Stimulated activated CD8-positive, alpha-beta memory T cell treated with anti-CD3 and anti-CD28 coated beads, Interleukin-15, amount 100 ng/mL, for 48 hours (primary cell): ENCODE results near the gene EMID1.

Experiments used
- DNase-seq, 2 donors: peaks; one replicate each; pipeline ENCODE4 v3.0.0-alpha.2; 2020; ENCODE audit warnings: low read depth in 2 of 2

The EMID1 gene

DNA sequence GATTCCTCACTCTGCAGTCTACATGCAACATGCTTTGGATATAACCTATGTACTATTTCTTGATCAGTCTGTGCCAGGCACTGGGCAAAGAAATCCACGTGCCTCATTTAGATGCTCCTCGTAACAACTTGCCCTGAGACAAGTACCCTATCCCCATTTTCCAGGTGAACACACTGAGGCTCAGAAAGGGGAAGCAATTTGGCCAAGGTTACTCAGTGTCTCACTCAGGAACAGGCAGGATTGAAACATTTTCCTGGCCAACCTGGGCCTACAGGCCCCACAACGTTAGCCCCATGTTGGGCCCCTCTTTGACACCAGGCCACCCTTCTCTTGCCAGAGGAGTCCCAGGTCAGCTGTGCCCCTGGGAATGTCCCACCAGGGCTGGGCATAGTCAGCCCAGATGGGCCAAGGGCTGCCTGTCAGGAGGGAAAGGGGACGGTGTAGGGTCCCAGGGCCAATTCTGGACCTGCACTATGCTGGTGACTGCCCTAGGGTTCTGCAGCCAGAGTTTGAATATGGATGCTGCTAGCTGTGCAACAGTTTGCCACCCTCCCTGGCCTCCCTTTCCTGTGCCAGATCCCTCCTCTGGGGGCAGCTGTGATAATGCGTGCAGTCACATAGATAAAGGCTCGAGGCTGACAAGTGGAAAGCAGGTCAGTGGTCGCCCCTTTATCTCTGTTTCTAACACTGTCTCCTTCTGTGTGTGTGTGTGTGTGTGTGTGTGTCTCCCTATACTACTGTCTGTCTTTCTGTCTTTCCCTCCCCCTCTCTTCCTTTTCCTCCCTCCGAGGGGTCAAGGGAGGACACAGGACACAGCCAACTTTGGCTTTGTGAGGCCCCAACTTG, 10.4 kb upstream of the EMID1 start:
- no peak for DNase-seq

DNA sequence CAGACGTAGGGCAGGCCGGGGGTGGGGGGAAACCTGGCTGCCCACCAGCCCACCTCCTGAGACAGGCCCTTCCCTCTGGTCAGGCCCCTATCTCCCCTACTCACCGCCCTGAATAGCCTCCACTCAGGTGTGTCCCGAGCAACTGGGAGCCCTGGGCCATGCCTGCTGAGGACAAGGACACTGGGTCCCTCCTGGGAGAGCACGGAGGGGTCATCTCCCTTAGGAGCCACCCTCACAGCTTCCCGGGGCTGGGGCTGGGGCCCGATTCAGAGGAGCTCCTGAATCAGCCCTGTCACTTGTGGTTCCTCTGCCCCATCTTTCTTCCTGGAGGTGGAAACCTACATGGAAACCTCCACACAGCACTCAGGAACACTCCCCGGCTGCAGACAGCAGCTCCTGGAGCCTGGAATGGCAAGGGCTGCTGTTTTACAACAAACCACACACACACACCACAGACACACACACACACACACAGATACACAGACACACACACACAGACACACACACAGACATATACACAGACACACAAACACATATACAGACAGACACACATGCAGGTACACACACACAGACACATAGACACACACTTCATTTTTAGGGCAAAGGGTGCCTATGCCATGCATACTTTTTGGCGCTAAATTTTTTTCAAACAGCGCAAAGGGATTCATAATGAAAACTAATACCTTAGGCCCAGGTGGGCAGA, 9.6 kb upstream of the EMID1 start:
- no peak for DNase-seq

DNA sequence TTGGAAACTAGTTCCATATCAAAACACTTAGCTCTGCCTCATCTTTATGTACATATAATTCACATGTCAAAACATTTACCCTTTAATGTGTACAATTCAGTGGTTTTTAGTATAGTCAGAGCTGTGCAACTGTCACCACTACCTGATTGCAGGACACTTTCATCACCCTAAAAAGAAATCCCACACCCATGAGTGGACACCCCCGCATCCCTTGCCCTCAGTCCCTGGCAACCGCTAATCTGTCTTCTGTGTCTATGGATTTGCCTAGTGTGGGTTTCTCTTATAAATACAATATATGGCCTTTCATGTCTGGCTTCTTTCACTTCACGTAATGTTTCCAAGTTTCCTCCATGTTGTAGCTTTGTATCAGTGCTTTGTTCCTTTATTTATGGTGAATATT, 8.6 kb upstream of the EMID1 start:
- DNase-seq = no peak

DNA sequence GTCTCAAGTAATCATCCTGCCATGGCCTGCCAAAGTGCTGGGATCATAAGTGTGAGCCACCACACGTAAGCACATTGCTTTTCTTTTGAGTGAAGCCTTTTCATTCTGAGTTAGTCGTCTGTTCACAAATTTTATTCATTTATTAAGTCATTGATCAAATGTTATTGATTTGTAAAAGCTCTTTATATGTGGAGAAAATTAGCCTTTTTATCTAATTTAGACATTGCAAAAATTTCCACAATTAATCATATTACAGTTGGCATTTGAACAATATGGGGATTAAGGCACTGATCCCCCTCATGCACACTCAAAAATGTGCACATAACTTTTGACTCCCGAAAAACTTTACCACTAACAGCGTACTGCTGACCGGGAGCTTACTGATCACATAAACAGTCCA, 7.5 kb upstream of the EMID1 start:
- no peak for DNase-seq

DNA sequence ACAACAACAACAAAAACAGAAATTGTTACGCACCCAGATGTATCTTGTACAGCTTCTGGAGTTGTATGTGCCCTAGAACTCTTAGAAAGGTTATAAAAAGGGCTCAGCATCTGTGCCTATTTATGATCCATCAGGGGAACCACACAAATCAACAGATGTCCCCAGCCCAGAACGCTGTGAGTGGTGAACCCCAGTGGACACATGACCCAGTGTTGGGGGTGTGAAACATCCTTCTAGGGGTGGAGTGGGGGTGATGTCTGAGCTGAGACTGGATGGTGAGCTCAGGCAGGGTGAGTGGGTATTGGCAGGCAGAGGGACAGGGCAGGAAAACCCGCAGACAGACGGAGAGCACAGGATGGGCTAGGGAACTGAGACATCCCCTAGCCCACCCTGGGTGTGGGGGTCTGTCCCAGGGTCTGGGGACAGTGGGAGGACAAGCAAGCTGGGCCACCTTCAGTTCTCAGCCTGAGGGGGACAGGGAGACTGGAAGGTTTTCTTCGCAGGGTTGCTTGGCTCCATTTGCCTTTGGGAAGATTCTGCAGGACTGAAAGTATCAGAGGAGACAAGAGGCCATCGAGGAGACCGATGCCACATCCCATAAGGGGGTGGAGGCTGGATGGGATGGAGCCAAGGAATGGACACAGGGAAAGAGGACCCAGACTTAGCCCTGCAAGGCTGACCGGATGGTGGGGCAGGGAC, 5.8 kb upstream of the EMID1 start:
- DNase-seq = no peak

DNA sequence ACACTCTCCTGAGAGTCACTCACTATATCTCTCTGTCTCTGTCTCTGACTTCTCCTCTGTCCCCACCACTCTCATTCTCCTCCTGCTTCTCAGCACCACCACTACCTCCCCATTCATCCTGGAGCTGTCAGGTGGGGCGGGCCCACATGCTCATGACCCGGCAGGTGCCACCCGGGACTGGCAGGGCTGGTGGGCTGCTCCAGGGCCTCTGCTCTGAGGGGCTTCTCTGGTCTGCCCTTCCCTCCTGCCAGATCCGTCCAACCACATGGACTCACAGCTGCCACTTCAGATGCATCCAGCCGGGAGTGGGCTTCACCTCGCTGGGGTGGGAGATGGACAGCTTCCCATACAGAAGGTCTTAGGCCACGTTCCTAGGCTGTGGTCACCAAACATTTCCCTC, 4.8 kb upstream of the EMID1 start:
- DNase-seq = no peak

DNA sequence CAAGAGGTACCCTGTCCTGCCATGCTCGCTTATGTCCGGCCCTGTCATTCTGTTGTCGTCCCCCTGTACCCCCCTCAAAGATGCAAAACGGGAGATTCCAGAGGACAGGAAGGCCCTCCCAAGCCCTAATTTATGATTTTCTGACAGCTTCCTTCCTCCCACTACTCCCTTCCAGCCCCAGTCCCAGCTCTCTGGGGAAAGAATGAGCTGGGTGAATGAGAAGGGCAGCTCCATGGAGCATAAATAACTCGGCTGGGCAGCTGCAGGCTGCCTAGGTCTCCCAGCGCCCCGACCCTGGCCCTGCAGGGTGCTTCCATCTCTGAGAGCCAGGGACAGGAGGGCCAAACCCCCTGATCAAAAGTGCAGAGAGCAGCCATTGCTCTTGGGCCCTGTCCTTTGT, 3.9 kb upstream of the EMID1 start:
- no peak for DNase-seq

DNA sequence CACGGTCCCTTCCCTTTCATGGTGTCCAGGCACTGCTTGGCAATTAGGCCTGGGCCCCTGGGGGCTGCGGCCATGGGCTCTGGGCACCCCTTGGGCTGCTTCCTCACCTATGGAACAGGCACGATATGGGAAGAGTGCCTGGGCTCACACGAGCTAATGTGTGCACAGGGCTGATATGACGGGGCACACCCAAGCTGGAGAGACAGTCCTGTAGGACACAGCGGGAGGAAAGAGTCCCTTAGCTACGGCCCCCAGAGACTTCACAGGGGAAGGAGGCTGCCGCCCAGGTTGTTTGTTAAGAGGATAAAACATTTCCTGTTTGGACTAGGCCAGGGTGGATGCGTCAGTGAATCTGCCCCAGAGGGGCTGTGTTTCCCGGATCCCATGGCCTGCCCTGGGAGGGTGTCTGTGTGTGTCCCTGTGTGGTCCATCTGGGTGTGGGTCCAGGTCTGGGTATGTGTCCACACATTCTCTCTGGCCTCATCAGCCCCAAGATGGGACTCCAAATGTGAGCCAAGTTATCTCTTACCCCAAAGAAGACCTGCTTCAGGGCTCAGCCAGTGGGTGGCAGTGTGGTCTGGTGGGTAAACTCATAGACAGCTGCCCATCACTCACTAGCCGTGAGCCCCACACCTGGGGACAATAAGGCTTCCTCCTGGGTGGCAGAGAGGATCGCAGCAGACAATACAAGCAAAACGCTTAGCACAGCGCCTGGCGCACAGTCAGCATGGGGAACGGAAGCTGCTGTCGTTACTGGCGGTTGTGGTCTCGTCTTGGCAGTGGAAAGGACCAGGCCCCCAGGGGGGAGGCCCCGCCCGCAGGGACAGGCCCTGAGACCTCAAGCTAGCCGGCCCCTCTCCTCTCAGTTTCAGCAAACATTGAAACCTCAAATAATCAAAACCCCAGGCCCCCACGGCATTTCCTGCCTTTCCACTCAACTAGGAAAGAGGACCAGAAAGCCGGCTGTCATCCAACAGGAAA, 3.2 kb upstream of the EMID1 start:
- DNase-seq = peak; percentile 64 to 79

DNA sequence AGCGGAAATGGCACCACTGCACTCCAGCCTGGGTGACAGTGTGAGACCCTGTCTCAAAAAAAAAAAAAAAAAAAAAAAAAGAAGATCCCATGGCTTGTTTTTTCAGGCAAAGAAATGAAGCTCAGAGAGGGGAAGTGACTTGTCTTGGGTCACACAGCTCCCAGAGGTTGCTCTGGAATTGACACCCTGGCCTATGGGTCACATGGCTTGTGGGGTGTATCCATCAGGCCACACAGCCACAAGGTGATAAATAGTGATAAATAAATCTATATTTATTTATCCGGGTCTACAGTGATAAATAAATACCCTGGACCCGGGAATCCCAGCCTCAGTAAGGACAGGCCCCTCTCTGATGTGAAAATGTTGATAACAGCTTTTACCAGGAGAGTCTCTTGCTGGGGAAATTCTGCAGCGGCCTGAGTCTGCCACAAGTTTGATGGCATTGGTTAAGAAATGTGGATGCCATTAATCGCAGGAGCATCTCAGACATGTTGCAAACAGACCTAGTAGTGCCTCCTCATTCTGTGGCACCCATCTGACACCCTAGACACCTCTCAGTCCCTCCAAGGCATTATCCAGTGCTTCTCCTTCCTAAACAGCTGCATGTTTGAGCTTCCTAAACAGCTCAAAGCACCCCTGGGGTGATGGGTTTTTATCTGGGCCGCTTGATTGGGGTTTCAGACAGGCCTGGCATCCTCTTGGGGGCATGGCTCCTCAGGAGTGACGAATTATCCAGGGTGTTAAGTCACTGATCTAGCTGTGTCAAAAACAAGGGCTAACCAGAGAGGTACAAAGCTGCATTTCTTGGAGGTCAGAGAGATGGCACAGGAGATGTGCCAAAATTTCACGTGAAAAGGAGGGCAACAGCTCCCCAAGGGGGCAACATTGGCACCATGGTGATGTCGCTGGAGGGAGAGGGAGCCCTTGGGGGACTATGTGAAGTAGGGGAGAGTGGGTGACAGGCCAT, 1.9 kb upstream of the EMID1 start:
- DNase-seq = no peak

DNA sequence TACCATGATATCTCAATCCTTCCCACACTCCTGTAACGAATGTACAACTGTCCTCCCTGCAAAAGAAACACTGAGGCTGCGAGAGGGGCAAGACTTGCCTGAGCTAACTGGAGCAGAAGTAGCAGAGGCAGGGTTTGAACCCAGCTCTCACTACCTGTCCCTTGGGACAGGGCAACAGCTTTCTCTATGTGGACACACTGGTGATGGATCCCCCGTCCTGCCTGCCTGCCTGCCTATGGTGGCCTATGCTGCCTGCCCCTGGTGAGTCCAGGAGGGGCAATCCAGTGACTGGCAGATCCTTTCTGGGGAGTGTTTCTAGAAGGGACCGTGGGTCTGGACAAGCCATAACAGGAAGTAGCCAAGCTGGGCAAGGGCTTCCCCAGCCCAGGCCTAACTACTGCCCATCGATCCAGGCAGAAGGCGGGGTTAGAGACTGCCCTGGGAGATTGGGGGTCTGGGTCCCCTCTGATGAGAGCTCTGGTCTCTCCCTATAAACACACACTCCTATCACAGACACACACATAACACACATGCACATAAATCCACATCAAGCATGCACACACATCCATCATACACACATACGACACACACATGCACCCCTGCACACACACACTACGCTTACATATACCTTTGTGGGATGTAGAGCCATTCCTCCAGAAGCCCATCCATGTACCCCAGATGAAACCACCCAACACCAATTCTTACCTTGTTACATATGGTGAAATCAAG, 1.1 kb upstream of the EMID1 start:
- no peak for DNase-seq

DNA sequence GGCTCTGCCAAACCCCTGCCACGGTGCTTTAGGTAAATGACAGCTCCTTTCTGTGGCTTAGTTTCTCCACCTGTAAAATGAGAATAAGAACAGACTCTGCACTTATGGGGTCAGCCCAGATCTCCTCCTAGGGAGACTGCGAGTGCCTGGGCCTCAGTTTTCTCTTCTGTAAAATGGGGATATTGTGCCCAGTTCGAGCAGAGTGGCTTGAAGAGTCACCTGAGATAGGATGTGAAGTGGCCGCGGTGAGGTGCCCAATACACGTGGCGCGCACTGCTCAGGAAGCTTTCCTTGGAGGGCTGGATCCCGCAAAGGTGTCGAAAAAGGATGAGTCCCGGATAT, 473 bp upstream of the EMID1 start:
- no peak for DNase-seq

DNA sequence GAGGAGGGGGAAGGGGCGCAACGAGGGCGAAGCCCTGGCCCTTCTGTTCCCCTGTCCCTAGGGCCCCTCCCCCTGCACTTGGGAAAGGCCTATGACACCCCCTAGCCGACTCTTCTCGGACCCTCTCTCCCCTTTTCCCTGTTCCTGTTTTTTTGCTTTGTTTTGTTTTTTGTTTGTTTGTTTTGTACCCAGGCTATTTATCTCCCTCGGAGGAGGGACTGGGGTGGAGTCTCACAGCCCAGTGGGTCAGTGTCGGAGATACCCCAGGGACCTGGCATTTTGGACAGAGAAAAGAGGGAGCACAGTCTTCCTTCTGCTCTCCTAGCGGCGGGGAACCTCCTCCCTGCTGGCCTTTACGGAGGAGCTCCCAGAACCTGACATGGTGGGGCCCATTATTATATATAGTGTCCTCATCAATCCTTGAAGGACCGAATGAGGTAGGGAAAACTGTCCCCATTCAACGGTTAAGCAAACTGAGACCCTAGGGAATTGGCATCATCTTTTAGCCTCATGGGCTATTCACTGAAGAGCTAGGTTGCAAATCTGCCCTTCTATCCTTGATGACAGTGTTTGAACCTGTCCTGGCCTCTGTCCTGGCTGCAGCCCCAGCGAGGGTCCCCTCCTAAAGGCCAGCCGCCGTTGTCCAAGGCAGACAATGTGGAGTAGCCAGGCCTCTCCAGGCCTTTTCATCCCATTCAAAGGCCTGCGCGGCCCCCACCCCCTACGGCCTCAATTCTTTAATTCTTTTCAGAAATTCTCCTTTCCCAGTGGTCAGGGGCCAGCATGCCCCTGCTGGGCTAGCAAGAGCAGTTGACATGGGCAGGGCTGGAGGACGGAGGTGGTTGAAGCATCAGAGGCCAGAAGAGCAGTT, 911 bp downstream of the EMID1 start:
- DNase-seq = no peak

DNA sequence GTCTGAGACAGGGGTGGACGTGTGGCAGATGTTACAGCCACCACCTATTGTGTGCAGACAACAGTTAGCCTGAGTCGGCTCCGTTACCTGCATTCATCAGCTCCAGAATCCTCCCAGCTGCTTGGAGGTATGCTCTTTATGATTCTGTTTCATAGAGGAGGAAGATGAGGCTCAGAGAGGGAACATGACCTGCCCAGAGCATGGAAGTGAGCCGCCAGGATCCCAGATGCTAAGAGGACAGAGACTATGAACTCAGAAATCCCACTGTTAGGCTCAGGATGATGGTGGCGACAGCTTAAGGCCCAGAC, 1.5 kb downstream of the EMID1 start:
- no peak for DNase-seq

DNA sequence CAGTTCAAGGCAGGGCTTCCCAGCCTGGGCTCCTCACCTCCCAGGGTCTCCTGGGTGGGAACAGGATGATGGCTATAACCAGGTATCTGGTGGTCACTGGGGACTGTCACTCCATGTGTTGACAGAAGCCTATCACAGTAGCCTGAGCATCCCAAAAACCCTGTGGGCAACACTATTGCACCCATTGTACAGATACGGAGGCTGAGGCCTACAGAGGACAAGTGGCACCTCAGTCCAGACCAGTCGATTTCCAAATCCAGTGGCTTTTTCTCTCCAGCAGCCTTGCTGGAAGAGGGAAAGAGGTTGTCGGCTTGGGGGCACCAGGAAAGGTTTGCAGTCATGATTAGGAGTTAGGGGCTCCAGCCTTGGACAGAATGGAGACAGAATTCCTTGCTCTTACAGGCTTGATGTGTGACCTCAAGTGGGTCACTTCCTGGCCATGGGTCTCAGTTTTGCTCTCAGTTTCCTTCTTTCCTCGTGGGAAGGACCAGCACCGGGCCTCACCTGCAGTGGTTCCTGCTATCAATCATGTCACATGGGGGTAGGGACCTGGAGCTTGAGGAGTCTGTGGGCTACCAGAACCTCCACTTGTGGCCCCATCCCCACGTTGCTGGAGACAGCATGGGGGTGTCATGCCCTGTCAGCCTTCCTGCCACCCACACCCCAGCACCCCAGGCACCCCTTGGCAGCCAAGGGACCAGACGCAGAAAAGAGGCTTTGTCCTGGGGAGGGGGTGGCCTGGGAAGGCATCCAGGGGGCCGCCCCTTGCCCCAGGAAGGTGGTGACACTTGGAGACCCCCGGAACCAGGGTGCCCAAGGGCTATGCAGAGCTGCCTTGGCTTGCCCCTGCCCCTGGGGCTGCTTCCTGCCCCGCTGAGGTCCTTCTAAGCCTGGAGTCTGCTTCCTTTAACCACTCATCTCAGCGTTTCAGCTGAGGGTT, 2.1 kb downstream of the EMID1 start:
- DNase-seq = no peak

DNA sequence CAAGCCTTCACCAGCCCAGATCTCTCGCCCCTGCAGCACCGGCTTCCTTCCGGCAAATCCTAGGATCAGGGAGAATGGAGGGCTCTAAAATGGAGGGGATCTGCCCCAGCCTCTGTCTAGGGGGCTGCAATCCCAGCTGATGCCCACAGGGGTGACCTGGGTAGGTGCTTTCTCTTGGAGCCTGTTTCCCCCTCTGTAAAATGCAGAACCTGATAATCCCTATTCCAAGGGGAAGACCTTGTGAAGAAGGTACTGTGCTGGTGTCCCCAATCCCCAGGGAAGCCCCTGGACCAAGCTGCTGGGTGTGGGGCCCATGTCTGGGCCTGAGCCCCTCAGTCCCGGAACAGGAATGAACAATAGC, 2.8 kb downstream of the EMID1 start:
- no peak for DNase-seq

DNA sequence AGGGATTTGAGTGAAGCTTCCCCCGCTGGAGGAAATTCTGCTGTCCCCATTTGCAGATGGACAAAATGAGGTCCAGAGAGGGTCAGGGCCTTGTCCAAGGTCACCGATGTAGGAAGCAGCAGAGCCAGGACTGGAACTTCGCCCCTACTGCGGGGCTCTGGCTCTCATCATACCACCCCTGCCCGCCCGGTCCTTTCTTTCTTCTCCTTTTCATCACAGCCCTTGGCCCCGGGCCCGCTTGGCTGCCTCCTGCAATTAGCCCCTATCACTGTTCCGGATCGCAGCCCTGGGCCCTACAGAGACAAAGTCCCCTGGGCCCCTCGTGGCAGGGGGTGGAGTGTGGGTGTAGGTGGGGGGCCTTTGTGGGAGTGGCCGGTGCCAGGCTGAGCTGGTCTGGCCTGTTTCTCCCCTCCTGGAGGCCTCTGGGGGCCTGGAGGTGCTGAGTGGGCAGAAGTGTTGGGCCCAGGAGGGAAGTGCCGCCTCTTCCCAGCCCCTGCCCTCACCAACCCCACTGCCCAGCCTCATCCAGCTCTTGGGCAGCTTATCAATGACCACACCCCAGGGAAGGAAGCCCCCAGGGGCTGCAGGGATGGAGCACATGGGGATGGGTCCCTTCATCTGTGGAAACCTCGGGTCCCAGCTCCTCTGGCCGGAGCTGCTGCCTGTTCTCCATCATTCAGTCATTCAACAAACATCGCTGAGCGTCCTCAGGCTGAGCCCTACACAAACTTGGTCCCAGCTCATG, 3.4 kb downstream of the EMID1 start:
- no peak for DNase-seq

DNA sequence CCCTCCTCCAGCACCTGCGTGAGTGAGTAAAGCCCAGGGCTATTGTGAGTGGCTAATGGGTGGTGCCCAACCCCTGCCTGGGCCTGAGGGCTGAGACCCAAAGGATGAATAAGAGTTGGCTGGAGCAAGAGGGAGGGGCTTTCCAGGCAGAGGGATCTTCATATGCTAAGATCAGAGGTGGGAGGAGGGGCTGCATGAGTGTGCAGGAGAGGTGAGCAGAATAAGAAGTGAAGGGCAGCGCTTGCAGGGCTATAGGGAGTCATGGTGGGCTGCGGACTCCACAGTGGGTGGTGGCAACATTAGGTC, 3.9 kb downstream of the EMID1 start:
- no peak for DNase-seq

DNA sequence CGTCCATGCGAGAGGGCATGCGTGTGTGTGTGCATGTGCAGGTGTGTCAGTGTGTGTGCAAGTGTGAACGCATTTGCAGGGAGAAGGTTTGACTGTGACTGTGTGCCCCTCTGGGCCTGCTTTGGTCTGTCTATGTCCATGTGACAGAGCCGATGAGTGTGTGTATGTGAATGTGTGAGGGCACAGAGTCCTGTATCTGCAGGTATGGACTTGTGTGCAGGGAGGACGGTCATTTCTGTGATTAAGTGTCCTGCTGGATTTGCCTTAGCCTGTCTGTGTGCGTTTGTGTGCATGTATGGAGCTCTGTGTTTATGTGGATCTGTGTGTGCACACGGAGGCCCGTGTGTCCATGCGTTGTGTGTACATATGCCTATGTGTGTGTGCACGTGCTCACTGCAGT, 5.4 kb downstream of the EMID1 start:
- no peak for DNase-seq
